ENCODE measurements around the gene OR51L1.
"Not testable (repeated sequence)": the region's sequence is repeated elsewhere in the genome, so short reads cannot be mapped to it uniquely, and the experiment has no call there.

Gene OR51L1, protein sequence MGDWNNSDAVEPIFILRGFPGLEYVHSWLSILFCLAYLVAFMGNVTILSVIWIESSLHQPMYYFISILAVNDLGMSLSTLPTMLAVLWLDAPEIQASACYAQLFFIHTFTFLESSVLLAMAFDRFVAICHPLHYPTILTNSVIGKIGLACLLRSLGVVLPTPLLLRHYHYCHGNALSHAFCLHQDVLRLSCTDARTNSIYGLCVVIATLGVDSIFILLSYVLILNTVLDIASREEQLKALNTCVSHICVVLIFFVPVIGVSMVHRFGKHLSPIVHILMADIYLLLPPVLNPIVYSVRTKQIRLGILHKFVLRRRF

DNA sequence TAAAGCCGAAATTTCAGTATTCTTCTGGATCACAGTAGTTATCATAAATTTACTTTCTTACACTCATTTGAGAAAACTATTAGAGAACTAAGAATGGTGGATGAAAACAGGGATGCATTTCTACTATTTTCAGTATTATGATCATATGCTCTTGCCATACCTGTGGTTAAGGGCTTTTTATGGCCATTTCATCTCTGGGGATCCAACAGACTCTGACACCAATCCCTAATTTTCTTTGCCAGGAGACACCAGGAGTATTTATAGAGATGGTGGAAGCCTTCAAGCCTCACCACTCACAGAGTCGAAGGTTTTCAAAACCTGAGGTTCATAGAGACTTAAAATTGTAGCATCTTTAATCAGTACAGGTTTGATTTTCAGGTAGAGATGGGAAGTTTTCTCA, at the start of gene OR51L1:
Gene OR51L1, plus strand, starts transcription at position 301 of the 400 bp plus-strand sequence. CDS start 4,132 bp downstream, outside the sequence.
- no peak for DNase-seq

DNA sequence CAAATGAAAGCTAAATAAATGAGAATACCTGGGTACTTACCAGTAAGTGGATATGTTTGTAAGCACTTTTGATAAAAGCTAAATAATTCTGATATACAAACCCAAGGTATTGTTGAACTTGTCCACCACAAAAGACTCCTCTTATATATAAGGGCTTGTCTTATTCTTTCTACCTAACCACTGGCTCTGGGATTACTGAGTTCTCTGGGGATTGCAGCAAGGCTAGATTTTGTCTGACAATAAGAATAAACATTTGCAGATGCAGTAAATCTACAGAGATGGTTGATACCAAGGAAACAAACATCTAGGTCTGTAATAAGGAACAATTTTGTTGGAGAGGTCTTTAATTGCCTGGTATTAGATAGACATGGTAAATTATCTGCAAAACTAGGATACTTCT, 47.1 kb upstream of the OR51L1 start, which contains the start of gene OR51A4:
Gene OR51A4, minus strand, starts transcription at position 101 of the 400 bp plus-strand sequence. CDS start 505 bp downstream, outside the sequence.
- DNase-seq = no peak

DNA sequence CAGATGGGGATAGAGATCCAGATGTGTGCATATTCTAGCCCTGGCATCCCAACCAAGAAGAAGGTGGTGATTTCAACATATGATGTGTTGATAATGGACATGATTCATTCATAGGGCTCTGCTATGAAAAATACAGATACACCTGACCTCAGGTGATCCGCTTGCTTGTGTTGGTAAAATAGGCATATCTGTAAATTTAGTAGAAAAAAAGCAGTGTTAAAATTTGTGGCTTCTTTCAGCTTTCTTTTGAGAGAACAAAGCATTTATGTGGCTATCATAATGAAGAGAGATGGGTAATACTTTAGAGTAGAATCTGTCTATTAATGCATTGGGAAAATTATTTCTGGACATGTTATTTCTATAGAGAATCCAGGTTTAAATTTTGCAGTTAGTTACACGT, 39.0 kb upstream of the OR51L1 start, which contains the start of gene OR51A2:
Gene OR51A2, minus strand, starts transcription at position 101 of the 400 bp plus-strand sequence. Its CDS starts 0 bp downstream, at position 101.
- not testable (repeated sequence) for DNase-seq

DNA sequence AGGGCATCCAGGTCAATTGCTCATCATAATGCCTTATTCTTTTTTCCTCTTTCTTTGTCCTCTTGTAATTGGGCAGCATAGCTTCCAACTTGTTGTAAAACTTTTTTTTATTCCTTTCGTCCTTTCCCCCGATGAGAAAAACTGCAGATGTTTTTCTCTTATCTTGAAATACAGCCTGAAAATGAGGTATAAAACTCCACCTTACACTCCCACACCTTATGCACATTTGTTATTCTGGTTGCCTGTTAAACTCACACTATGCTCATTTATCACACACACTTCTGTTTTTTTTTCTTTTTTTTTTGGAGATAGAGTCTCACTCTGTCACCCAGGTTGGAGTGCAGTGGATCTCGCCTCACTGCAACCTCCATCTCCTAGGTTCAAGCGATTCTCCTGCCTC, 37.3 kb upstream of the OR51L1 start:
- no peak for DNase-seq

DNA sequence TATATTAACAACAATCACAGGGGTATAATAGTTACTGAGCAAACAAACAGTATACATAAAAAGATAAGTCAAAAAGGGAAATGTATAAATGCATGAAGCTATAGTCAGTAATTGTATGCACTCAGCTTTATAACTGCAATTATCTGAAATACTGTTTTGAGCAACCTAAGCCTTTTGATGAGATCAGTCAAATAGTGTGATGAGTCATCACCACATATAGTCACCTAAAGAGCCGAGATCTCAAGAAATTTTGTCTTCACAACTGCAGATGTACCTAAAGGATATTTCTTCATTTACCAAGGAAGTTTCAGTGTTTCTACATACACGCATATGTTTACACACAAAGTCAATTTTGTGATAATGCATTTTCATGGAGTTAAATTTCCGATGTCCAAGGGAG, 33.8 kb upstream of the OR51L1 start:
- no peak for DNase-seq

DNA sequence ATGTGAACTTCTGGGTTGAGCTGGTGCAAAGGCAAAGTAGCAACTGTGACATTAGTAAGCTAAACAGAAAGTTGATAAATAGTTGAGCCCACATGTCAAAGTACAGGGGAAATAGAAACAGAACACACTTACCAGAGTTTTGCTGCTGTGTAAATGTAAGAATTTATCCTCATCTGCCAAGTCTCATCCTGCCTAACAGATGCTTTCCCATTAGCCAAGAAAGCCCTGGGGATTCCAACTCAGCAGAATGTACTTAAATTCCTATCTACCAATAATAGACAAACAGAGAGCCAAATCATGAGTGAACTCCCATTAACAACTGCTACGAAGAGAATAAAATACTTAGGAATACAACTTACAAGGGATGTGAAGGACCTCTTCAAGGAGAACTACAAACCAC, 31.8 kb upstream of the OR51L1 start:
- no peak for DNase-seq

DNA sequence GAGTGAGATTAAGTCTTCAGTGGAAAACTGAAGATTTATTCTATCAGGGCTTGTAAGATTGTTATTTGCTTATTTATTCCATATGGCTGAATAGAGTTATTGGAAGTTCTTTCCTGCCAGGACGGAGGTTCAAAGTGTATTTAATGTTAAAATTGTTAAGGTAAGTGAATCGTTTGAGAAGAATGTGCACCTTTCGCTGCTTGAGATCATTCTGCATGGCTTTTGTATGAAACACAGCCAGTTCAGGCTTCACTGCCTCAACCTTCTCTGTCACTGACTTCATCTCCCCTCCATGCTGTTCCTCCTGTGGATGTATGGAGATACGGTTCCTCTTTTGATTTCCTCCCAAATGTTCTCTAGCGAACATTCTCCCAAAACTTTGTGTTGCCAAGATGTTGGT, 19.2 kb upstream of the OR51L1 start:
- DNase-seq = no peak

DNA sequence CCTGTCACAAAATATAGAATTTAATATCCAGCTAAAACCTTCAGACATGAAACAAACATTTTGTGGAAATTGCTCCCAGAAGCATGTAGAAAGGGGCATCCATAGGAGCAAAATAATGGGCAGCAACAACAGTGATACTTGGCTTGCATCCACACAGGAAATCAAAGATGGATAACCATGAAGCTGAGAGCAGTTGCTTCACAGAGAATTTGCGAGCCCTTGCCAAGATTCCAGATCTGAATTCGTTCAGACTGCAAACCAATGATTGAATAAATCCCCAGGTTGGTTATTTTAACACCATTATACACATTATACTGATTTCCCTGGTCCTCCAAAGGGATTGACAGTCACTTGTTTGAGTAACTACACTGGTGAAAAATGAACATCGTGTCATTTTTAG, 15.6 kb upstream of the OR51L1 start:
- no peak for DNase-seq

DNA sequence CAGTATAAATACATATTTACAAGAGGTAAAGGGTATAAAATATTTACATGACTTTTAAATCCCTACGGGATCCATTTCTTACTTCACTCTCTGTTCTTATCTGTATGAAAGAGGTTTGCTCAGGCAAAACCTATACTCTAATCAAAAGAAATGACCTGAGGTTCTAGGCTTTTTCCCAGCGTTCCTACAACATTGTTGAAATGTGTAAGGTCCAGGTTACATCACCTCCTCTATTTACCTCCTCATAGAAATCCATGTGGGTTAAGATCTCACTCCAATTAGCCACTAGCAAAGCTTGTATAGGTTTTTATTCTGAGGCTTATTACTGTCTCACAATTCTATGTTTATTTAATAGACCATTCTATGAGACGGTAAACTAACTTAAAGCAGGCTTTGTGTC, 12.0 kb upstream of the OR51L1 start:
- DNase-seq = no peak

DNA sequence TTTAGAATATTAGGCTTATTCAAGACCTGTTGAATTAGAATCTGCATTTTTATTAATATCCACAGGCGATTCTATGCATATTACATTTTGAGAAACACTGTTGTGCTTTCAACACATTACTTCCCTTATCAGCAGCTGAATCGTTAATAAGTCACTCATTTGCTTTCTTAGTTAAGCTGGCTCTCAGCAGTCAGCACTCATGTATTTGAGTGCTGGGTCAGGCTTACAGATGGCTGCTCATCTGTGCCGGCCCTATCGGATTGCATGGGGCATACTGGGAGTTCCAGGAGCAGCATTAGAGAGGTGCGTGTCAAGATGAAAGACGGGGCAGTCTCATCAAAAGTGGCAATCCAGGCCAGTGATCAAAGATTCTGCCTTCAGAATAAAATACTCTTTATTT, 10.8 kb upstream of the OR51L1 start:
- DNase-seq = no peak

DNA sequence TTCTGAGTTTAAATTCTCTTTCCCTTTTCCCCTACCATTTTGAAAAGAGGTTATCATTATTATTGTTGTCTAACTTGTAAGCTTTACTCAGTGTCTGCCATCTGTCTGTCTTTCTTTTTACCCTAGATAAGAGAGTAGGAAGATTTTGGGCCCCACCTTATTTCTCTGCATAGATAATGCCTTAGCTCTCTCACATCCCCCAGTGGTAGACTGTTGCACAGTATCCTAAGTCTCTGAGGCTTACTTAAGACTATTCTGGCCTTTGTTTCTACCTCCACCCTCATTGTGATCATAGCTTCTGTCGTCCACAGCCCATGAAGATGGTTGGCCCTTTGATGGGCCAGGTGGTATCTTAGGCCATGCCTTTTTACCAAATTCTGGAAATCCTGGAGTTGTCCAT, 3.6 kb upstream of the OR51L1 start:
- no peak for DNase-seq

DNA sequence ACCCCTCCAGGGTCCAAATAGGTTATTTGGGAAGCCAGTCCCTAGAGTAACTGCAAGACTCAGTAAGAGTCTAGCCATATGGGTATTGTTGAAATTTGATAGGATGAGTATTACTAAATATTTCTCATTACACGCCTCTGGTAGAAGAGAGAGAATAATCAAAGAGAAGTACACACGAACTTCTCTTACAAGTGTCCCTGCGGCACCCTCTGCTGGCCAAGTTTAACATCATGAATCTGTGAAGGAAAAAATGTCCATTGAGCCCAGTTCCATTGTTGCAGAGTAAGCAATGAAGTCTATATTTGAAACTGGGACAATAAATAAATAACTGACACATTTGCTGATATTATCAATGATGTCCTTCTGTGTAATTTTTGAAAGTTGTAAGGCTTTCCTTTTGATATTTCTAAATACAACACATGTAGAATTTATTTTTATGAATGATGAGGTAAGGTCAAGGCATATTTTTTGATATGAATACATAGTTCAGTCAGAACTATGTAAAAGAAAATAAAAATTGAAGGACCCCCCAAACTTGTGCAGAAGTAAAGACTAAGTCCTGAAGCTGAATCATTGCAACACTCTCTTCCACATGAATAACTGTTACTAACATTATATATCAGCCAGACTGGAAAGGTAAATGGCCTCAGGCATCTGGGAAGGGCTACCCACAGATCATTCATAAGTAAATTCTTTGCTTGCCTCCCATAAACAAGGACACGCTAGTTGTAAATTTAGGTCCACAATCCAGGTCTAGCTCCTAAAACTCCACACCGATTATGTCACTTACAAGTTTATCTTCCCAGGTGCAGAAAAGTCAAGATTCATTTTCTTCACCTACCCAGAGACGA, 10.0 kb downstream of the OR51L1 start:
- peak; percentile 19 for DNase-seq

DNA sequence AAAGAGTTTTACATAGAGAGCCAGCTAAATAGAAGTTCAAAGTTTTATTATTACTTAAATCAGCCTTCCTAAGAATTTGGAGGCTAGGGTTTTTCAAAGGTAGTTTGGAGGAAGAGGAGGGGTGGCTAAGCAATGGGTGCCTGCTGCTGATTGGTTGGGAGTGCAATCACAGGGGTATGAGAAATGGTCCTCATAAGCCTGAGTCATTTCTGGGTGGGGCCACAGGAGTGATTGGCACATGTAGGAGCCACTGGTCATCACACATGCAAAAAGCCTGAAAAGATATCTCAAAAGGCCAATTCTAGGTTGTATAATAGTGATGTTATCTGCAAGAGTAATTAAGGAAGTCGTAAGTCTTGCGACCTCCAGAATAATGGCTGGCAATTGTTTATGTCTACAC, 12.9 kb downstream of the OR51L1 start:
- DNase-seq = no peak

DNA sequence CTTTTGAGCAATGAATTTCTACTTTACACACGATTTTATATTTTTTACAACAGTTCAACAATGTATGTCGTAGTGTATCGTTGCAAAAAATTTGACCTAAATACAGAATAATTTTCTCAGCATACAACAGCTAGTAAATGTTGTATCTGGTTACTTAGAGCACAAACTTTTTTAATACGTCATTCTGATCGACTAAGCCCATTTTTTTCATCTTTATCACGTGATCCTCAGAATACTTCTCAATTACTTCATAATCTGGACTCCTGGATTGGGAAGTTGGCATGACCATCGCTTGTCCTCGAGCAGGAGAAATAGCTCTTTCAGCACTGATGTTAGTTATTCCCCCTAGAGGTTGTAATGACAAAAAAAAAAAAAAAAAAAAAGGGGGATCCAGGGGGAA, 16.6 kb downstream of the OR51L1 start:
- DNase-seq = no peak

DNA sequence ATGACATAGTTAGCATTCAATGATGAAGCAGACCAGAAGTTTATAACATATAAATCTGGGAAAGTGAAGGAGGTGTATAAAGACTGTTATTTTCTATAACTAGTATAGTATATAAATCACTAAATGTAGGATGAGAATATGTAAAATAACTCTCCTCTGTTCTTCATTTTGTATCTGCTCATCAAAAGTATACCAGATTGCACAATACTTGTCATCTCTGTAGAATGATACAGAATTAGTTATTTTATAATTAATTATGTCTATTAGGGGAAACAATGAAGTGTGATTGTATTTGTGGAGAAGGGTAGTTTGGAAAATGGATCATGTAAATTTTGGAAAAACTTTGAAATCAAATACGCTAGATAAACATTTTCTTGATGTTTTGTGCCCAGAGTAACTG, 18.4 kb downstream of the OR51L1 start:
- DNase-seq = no peak

DNA sequence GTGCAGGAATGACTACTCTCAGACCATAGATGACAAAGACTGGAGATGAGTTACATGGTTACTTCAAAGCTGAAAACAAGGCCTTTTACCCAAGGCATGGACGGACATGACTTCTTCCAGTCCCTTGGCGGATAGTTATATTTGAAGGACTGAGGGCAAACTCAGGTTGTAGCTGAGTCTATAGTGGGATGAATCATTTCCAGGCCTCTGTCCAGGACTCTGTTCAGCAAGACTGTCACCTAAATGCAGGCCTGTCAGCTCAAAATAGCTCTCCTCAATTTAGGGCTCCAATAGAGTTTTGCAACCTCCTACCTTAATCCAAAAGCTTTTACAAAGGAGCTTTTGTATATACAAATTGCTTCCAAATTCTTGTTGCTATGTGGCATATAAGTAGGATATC, 27.3 kb downstream of the OR51L1 start:
- DNase-seq = no peak

DNA sequence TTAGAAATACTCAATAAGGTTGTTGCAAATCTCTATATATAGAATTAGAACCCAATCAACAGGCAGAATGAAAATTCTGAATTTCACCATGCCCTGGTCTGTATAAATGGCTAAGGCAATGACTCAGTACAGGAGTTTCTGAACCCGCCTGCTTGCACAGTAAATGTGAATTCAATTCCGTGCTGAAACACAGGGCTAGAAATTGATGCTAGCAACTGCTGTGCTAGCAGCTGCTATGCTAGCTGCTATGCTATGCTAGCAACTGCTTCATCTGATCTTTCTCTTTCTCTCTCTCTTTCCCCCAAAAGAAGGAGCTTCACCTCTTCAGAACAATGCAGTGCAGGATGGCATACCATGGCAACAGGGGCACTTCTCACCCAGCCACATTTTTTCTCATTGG, 42.0 kb downstream of the OR51L1 start:
- DNase-seq = no peak

DNA sequence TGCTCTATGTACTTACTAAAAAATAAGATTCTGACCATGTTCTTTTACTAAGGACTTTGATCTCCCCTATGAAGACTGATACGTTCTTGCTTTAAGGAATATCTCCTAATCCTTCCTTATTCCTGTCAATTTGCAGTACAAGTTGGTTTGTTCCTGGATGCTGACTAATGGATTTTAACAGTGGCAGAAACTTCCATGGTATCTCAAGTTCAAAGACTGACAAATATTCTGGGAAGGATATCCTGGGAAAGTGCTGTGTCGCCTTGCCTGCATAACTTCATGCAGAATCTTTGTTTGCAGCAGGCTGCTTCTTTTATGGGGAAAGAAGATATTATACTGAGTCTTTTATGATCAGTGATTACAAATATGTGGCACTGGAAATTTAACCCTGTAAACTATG, 43.3 kb downstream of the OR51L1 start:
- no peak for DNase-seq

DNA sequence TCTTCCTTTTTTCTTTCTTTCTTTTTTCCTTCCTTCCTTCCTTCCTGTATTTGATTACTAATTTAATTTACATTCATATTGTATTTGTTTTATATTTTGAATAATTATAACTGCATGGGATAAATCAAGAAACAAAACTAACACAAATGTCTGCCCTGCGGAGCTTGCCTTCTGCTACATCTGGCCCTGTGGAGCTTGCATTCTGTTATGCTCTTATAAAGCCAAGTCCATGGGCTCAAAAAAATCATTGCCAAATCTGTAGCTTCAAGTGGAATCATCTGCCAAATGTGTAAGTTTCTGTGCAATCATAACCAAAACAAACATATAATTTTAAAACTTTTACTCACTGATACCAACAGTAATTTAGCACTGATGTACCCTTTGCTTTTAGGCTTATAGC, 43.7 kb downstream of the OR51L1 start:
- DNase-seq = no peak

DNA sequence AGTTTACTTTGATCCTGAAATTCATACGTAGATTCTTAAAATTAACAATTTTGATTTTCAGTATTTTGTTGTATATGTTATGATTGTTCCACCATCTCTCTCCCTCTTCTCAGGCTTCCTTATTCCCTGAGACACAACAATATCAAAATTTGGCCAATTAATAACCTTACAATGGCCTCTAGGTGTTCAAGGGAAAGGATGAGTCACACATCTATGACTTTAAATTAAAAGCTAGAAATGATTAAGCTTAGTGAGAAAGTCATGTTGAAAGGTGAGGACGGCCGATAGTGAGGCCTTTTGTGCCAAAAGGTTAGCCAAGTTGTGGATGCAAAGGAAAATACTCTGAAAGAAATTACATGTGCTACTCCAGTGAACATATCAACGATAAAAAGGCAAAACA, 46.2 kb downstream of the OR51L1 start:
- no peak for DNase-seq

DNA sequence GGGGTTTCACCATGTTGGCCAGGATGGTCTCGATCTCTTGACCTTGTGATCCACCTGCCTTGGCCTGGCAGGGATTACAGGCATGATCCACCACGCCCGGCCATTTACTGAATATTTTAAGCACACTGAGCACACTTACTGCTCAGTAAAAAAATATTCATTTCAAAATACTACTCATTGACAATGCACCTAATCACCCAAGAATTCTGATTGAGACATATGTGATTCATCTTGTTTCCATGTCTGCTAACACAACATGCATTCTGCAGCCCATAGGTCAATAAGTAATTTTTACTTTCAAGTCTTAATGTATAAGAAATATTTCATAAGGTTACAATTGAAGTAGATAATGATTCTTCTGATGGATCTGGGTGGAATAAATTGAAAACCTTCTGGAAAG, 47.4 kb downstream of the OR51L1 start:
- DNase-seq = no peak

DNA sequence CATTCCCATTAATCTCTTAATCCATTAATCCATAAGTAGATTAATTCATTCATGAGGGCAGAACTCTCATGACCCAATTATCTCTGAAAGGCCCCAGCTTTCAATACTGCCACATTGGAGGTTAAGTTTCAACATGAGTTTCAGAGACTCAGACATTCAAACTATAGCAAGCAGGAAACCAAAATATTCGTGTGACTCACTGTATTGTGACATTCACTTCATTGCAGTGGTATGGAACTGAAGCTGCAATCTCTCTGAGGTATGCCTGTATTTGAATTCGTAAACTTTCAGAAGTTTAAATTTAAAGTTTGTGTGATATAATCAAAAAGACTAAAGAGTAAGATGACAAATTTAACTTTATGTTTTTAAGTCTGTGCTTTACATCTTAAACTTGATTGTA, 48.7 kb downstream of the OR51L1 start:
- no peak for DNase-seq

DNA sequence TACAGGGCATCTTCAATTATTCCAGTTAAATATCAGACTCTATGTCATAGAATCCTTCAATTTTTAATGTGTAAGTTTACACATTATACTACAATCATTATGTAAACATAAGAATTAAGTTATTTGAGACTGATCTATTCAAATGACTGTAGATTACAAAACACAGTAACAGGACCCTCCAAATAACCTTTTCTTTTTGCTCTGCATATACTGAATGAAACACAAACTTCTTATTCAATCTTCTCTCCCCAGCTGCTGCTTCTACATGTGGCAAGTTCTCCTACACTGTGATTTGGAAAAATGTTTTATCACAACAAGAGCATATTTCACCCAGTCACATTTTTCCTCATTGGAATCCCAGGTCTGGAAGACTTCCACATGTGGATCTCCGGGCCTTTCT, 51.6 kb downstream of the OR51L1 start, which contains the start of gene OR52J3:
Gene OR52J3, plus strand, starts transcription at position 301 of the 400 bp plus-strand sequence. Its CDS starts 0 bp downstream, at position 301.
- no peak for DNase-seq

DNA sequence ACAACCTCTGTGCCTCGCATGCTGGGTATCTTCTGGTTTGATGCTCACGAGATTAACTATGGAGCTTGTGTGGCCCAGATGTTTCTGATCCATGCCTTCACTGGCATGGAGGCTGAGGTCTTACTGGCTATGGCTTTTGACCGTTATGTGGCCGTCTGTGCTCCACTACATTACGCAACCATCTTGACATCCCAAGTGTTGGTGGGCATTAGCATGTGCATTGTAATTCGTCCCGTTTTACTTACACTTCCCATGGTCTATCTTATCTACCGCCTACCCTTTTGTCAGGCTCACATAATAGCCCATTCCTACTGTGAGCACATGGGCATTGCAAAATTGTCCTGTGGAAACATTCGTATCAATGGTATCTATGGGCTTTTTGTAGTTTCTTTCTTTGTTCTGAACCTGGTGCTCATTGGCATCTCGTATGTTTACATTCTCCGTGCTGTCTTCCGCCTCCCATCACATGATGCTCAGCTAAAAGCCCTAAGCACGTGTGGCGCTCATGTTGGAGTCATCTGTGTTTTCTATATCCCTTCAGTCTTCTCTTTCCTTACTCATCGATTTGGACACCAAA, 52.2 kb downstream of the OR51L1 start:
- no peak for DNase-seq
